Mammary epithelial cell (primary cell): ENCODE results near the gene IGSF23.

Experiments used
- CTCF ChIP-seq, 2 donors: IDR thresholded peaks in 1 of 2; conservative IDR thresholded peaks in 1 of 2; 2 replicates each; pipeline ENCODE4 v1.5.1; 2011 to 2012; ENCODE audit warnings: inconsistent platforms in 2 of 2, low read length in 2 of 2, mild to moderate bottlenecking in 2 of 2, control low read depth in 1 of 2, low read depth in 1 of 2; ENCODE audit not compliant: insufficient read depth in 1 of 2; ENCODE audit errors: extremely low read depth in 1 of 2
- EZH2 ChIP-seq: IDR thresholded peaks from 2 replicates; pipeline ENCODE4 v1.6.1; 2012; ENCODE audit warnings: low read length, inconsistent platforms, borderline replicate concordance

- peak; percentile 78 to 82 for TF ChIP-seq CTCF (conservative IDR thresholded peaks at IDR 0.05 in 1 of 2, IDR thresholded peaks at IDR 0.05 in 1 of 2; ENCODE audit: extremely low read depth in 1 of 2, insufficient read depth in 1 of 2, low read depth in 1 of 2, low read length in 2 of 2)
- TF ChIP-seq EZH2, result no peak
Observed at GRCh38 chr19:44582581-44583265, 30.6 kb upstream of the IGSF23 start.
